NOMO-1 (cell line): Measurements from ENCODE around the gene CELF2.

Source experiments
- DNase-seq, 2 experiments: peaks; one replicate each; lab custom pipeline; 2025; ENCODE audit not compliant: unreplicated experiment in 2 of 2; lab: John Stamatoyannopoulos, UW

Gene CELF2

DNA sequence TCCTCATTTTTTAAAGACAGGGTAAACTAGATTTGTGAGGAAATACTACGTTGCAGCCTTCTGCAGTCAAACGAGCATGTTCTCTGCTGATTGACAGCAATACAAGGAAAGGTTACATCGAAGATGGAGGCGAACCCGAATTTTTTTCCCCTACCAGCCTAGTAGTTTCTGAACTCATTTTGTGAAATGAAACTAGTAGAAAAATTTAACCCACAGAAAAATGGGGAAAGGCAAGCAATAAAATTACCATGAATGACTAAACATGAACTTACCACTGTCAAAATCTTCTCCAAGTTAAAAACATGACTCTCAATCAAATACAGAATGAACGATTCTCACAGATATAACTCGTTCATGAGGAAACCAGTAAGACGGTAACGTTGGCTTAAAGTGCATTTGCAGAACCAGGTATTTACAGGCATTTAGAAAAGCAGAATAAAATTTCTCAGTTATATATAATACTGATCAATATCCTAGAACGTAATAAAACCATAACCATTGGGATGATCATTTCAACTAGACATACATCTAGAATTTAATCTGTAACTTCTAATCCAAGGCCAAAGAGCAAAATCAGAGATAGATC lies 73.9 kb downstream of the CELF2 start:
- DNase-seq: no peak

DNA sequence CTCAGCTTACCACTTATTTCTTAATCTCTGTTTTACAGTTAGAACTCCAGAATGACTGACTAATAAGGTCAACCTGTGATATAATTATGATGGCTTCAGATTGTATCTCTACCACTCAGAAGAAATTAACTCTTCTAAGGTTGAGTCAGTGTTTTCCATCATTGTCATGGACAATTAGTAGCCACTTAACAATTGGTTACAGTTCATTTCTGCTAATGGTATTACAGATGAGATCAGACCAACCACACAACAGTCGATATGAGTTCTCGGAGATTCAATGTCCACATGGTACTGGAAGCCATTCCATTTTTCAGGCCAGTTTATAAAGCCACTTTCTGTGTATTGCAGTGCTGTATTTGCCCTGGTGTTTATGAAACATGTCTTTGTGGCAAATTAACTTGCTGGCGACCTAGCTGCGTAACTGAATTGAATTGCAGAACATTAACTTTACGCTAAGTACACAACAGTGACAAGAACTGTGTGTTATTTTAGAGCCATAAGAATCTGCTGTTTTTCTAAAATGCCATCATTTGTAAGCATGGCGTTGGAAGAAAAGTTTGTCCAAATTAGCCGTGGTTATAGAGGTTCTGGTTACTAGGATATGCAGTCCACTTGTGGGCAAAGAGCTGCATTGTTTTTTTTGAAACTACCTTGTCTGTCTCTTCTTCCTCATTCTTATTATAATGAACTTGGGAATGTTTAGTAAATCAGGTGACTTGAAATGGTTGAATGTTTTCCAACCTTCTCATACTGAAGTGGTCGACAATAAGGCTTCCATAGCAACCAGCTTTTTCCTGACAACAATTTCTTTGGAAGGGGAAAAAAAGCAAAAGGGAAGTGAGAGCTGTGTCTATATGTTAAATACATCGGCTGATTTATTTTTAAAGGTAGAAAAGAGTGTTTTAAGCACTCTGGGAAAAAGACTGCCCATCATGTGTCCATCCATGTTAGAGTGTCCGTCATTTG lies 76.4 kb downstream of the CELF2 start:
- DNase-seq: no peak

DNA sequence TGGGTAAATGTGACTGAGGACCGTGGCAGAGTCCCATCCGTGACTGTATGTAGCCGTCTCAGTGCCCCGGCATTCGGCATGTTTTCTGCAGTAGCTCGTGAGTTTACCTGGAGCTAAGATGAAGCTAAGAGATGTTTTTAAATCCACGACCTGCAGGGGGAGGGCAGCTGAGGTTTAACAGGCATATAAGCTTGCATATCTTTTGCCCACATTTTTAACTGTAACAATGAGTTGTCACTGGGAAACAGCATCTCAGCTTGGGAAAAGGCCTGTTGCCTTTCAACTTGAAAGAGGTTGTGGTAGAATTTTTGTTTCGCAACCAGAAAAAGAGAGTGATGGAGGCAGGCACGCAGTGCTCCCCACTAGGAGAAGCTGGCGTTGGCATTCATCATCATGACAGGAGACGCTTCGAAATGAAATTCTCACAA lies 77.7 kb downstream of the CELF2 start:
- DNase-seq: peak; percentile 62 to 73

DNA sequence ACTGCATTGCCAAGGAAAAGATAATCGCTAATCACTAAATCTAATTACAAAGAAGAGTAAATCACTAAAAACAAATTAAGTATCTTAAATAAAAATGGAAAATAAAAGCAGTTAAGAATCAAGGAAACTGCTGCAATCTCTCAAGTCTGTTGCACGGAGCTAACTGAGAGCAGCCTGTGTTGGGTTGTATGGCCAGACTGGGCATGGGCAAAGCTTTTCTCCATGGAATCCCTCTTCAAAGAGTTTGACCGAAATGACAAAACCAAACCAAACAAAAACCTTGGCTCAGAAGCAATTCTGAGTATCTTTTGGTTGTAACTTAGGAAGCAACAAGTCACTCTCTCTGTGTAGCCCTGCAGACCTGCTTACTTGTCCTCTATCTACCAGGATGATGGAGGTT lies 78.8 kb downstream of the CELF2 start:
- DNase-seq: no peak

DNA sequence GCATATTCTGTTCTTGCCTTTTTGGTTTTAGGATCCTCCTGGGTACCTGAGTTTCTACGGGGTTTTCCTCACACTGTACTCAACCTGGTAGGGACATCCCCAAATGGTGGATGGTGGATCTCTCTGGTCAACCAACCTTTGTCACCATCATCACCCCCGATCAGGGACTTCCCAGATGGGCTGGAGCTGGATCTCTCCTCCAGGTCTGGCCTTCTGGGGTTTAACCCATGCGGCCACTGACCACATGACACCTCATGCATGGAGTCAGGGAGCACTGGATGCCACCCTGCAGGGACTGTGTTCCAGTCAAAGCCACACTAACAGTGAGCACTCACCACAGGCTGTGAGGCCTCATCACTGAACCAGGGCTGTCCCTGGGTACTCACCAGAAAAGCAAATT lies 80.0 kb downstream of the CELF2 start:
- DNase-seq: no peak

DNA sequence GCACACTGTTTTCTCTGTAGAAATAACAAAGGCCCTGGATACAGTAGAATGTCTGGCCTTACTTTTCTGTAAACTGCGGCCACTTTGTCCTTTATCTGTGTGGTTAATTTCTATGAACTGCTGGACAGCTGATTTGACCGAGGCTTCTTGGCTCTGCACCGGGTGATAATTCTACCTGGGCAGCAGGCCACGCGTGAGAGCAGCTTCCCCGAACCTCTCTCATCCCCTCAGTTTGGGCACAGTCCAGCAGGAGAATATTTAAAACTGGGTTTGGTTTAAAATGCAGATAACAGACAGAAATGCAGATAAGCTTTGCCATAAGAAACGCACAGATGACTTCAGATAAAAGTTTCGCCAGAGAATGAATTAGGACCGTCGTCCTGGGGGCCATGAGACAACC lies 81.0 kb downstream of the CELF2 start:
- no peak for DNase-seq

DNA sequence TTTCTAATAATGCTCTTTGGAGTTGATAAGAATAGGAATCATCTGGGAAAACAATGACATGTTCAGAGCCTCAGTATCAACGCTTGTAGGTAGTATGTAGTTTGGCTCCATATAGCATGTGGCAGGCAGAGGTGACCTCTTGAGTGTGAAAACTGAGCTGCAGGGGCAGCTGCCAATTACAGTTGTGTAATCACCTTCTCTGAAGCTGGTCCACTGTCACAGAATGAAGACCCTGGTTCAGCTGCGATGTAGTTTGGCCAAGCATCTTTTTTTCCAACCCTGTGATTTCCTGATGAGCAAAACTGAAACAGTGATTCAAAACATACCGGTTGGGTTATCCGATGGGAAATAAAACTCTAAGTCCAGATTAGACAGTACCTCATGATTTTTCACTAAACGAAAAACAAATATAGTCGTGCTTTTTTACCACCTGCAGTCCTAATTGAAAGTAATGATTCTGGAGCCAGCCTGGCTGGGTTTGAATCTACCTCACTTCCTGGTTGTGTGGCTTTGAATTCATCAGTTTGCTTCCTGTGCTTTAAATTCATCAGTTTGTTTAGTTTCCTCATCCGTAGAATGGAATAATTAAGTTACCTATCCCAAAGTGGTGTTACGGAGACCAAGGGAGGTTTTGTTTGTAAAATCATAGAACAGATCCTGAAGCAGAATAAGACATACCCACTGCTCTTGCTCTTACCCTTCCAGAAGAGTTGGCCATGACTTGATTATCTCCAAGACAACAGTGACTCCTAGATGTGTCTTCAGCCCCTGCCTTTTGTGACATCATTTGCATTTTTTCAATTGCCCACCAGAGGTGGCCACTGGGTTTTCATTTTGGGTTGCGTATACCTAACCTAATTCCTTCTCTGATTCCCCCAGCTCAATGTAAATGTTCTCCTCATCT lies 87.4 kb downstream of the CELF2 start:
- no peak for DNase-seq

DNA sequence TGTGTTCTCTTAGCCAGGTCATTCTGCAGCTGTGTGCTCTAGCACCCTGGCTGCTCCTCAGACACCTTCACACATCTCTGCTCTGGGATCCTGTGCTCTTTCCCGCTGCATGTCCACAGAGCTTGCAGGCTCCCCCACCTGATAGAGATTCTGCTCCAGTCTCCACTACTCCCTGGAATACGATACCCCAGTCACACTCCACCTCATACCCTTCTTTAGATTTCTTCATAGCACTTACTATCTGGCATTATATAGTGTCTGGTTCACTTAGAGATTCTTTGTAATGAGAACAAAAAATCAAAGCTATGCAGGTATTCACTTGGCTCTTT lies 88.0 kb downstream of the CELF2 start:
- DNase-seq: no peak

DNA sequence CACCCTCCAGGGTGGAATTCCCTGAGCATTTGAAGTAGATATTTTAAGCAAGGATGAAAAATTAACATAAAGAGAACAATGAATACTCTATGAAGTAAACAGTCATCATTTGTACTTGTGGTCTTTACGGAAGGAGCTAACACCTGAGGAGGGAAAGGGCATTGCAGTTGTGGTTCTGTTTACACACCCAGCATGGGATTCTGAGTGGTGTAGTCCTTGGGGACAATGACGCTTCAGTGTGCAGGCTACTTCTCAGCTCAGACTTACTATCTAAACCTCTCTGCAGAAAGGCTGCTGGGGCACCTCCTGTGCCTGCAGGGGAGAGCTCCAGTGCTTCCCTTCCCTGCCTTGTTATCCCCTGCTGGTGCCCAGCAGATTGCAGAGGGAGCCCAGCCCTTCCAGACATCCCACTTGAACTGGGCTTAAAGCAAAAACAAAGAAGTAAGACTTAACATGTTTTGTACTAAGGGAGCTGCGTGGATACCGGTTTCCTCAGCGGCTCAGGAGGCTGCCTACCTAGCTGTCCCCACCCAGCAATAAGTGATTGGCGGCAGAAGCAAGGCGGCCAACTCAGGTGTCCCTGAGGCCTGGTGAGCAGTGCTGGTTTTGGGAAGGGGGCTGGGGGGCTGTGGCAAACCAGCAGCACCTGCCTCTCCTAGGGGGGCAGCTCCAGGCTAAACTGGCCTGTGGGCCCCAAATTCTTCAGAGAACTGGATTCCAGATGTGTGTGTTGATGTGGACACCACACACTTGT lies 89.1 kb downstream of the CELF2 start:
- DNase-seq: no peak

DNA sequence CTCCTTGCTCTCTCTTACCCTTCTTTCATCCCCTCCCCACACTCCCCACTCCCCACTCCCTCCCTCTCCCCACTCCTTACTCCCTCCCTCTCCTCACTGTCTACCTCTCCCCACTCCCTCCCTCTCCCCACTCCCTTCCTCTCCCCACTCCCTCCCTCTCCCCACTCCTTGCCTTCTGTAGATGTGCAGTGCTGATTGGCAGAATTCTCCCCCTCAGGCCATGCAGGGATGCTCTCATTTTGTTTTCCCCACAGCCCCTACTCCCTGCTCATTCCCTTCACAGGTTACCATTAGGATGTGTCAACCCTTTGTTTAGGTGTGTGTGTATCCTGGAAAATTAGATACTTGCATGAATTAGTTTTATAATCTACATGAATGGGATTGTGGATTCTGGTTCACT lies 90.3 kb downstream of the CELF2 start:
- DNase-seq: no peak

DNA sequence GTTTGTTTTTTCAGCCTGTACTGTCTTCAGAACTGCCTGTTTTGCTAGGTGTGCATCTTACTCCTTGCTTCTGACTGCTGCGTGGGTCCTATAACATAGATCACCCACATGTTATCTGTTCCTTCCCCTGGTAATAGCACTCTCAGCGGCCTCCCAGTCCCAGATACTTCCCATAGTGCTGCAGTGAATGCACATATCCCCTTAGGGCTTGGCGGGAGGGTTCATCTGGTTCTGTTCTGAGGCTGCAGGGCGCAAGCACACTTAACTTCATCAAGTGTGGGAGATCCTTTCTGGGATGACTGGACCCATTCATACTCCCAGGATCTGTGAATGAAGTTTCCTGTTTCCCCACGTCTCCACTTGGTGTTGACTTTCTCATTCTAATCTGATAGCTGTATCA lies 90.7 kb downstream of the CELF2 start:
- DNase-seq: no peak

DNA sequence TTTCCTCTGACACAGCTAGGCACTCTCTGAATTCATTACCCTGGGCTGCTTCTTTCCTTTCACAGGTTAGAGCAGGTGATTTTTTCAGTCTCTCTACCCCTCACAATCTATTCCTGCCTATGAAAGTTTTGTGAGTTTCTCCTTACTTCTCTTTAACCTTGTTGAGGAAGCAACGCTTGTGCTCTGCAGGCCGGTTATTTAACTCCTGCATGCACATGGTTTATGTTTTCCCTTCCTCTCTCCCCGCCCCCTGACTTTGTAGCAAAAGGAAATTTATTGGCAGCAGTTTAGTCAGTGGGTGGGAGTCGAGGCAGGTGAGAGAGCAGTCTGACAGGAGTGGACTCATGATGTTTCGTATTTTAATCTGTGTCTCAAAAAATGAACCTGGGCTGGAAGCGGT lies 91.9 kb downstream of the CELF2 start:
- DNase-seq: peak in 1 of 2 experiments; percentile 29

DNA sequence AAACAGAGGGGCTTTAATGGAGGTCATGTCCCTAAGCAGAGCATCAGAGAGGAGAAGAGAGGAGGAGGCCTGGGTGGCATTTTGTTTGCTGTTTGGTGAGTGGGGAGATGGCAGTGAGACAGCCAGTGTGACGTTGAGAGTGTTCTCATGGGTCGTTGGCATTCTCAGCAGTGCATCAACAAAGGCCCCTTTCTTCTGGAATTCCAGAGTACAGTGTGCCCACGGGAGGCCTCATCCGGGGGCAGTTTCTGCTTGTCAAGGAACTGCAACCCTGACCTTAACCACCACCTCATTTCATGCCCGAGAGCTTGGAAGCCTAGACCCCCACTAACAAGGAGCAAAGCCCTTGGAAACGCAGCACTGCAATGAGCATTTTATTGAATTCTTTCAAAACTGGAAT lies 92.9 kb downstream of the CELF2 start:
- DNase-seq: no peak

DNA sequence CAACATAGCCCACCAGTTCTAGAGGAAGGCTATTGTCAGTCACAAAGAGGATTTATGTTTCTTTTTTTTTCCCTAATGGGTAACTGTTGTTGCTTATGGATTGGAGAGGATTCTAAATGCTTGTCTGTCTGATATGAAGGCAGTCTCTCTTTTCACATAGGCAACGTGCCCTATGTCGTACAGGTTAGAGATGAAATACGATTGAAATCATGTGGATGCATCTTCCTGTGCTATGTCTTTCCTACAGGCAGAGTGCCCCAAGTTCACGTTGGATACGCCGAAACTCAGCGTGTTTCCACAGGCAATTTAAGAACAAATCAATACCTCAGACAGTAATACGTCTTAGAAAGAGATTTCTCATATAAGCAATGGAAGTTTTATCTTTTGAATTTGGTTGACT lies 93.8 kb downstream of the CELF2 start:
- no peak for DNase-seq

DNA sequence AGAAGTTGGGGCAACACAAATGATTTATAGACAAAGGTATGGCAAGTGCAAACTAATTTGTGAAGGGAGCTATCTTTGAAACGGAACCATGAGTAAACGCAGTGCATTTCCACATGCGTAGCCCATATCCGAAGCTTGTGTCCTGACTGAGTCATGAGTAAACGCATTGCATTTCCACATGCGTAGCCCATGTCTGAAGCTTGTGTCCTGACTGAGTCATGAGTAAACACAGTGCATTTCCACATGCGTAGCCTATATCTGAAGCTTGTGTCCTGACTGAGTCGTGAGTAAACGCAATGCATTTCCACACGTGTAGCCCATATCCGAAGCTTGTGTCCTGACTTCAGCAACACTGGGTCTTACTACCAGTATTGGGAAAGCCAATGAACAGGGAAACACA lies 95.0 kb downstream of the CELF2 start:
- DNase-seq: no peak

DNA sequence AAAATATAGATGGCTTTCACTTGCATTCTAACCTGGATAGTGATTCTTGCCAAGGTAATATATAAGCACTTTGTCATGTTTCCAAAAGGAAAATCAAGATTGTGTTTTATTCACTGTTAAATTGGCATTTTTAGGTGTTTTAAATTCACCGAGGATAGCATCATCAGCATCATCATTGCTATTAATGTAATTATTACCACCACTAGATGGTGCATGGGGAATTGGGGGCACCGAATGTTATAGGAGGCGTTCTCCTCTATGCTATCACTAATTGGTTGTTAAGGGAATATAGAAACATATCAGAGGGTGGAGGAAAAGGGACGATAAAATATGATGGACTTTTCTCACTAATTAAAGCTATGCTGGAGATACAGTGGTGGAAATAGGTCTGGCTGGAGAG lies 95.5 kb downstream of the CELF2 start:
- DNase-seq: no peak

DNA sequence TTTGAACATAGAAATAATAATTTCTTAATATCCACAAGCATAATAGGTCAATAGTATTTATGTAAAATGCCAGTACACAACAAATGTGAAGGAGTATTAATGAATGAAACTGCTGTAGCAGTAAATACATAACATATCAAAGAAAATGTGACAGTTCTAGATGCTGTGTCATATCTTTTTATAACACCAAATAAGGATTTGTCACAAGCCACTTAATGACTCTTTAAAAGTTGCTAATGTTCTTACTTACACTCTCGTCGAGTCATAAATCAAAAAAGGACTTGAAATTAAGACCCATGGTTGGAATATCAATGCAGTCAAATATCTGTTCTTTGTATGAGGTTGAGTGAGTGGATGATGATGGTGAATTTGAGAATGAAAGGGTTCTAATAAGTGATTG lies 96.6 kb downstream of the CELF2 start:
- no peak for DNase-seq

DNA sequence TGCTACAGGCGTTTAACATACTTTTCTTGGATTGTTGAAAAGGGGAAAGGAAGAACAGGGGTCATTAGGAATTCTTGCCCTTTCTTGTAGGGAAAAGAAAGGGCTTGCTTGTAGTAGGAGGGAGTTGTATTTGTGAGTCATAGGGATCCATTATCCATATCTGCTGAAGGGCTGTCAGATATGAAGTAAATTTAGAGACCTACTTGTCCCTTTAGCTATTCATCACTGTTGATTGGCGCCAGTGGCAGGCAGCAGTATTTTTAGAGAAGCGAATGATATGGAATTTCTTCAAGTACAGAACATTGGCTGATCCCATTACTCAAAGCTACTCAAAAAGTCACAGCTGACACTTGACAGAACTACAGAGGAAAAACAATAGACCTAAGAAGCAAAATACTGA lies 97.7 kb downstream of the CELF2 start:
- DNase-seq: no peak

DNA sequence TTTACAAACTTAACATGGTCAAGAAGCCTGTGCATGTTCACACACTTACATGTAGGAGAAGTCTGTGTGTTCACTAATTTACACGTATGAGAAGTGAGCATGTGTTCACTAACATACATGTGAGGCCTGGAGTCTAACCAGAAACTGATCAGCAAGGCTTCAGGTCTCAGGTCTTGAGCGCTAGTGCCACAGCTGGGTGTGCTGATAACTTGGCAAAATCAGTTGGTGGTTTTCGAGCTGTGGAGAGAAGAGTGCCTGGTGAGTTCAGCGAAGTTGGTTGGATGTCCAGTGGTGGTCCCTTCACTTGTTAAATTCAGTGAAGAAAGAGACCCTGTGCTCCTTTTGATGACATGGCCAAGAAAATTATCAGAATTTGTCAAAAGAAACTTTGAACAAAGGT lies 98.7 kb downstream of the CELF2 start:
- DNase-seq: no peak

DNA sequence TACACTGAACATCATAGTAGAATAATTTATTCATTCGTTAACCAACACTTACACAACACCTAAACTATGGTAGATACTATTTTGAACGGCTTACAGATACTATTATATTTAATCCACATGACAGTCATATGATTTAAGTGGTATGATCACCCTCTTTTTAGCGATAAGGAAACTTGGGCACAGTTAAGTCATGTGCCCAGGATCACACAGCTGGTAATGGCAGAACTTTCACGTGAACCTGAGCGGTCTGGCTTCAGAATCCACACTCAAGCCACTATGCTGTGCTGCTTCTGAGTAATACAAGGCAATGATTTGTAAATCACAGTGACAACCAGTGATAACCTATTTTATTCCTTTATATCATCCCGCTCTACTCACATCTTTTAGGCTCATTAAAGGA lies 99.1 kb downstream of the CELF2 start:
- DNase-seq: no peak

DNA sequence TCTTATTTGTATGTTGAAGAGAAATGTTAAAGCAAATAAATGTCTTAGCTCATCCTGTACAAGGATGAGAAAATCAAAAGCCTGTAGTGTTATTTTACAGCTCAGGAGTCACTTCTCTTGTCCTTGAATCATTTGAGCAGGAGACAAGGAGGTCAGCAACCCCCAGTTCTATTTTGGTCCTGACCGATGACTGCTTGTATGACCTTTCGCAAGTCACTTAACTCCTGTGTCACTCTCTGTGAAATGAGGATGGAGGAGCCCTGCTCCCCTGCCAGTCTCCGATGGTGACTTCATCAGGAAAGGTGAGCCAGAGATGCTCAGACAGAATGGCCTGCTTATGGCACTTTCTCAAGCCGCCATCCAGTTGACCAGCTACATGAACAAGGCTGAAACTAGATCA lies 101.0 kb downstream of the CELF2 start:
- DNase-seq: peak; percentile 8 to 42
